ENCODE measurements around the gene NRG3.

DNA sequence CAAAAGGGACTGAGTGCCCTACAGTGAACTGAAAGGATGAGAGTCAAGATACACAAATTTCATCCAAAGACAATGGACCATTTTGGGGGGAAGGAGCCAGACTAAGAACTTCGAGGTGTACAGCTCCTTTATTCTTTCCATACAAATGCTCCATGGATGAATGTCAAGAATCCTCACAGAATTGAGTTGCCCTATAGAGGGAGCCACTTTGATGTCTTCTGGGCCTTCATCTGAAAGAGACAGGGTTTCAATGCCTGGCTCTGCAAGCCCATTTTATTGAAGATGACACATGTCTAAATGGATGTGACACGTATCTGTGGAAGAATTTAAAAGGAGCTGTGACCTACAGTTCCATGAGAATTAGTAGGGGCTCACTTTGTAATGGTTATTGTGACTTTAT is 32.0 kb upstream of the NRG3 start:
- TF ChIP-seq, protein P1, sequence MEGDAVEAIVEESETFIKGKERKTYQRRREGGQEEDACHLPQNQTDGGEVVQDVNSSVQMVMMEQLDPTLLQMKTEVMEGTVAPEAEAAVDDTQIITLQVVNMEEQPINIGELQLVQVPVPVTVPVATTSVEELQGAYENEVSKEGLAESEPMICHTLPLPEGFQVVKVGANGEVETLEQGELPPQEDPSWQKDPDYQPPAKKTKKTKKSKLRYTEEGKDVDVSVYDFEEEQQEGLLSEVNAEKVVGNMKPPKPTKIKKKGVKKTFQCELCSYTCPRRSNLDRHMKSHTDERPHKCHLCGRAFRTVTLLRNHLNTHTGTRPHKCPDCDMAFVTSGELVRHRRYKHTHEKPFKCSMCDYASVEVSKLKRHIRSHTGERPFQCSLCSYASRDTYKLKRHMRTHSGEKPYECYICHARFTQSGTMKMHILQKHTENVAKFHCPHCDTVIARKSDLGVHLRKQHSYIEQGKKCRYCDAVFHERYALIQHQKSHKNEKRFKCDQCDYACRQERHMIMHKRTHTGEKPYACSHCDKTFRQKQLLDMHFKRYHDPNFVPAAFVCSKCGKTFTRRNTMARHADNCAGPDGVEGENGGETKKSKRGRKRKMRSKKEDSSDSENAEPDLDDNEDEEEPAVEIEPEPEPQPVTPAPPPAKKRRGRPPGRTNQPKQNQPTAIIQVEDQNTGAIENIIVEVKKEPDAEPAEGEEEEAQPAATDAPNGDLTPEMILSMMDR (IDR thresholded peaks at IDR 0.05) = no peak
- no peak for TF ChIP-seq POLR2A (IDR thresholded peaks at IDR 0.05)
